ENCODE measurements around the gene OXER1. TPM values are rescaled to one million over a fixed set of nuclear protein-coding genes. Genes with fewer than 3 reads are reported as not detected.
"Not testable (repeated sequence)": the region's sequence is repeated elsewhere in the genome, so short reads cannot be mapped to it uniquely, and the experiment has no call there.

The OXER1 gene
- total RNA-seq, 4 donors from 2014 or later, result 0.78 to 1.3 (median 0.98) TPM; not detected in 1

GRCh38 chr2:42743659-42743990, 20.3 kb downstream of the OXER1 start:
- H3K27me3 ChIP-seq, result no peaks in the 10 kb centered on the region
- H3K27ac ChIP-seq, result peak overlapping the region in 1 of 3 donors; percentile 41
- intact Hi-C loops (cut with DNase I), result no loop called here
- H3K9me3 ChIP-seq, result no peaks in the 10 kb centered on the region
- H3K4me1 ChIP-seq, result peaks cover 0 to 4% of the 10 kb centered on the region in 2 donors
- peak; percentile 25 to 45 for DNase-seq
- 20 to 25% methylated on average over 1 of the region's 1 CpG for WGBS, 2 donors
- no peak overlapping the region for H3K4me3 ChIP-seq (replicated peaks in 1 of 3)
- no peaks in the 10 kb centered on the region for H3K36me3 ChIP-seq
- no peak for TF ChIP-seq POLR2A (IDR thresholded peaks at IDR 0.05)
- TF ChIP-seq CTCF (IDR thresholded peaks at IDR 0.05), result no peak

- 72 to 75% methylated on average over 2 of the region's 2 CpGs for WGBS, 2 donors
- Histone ChIP-seq H3K27ac (peak overlapping the region in 1 of 3 donors; percentile 4), H3K27me3 (no peaks in the 10 kb centered on the region), H3K4me1 (peaks cover 0 to 4% of the 10 kb centered on the region in 2 donors), H3K4me3 (replicated peaks in 1 of 3) (no peak overlapping the region), H3K36me3 (no peaks in the 10 kb centered on the region), H3K9me3 (no peaks in the 10 kb centered on the region)
- DNase-seq, result no peak
- no peak for TF ChIP-seq POLR2A (IDR thresholded peaks at IDR 0.05)
- intact Hi-C loops (cut with DNase I), result no loop called here
Measured at GRCh38 chr2:42742740-42743658, 20.9 kb downstream of the OXER1 start.

GRCh38 chr2:42741140-42741539, 22.8 kb downstream of the OXER1 start:
- no peak overlapping the region for H3K4me3 ChIP-seq (replicated peaks in 1 of 3)
- intact Hi-C loops (cut with DNase I), result no loop called here

GRCh38 chr2:42736598-42737322, 27.2 kb downstream of the OXER1 start:
- TF ChIP-seq CTCF (IDR thresholded peaks at IDR 0.05) (no peak), POLR2A (IDR thresholded peaks at IDR 0.05) (no peak)
- no peak for DNase-seq
- no peaks in the 10 kb centered on the region for H3K27me3 ChIP-seq
- intact Hi-C loops (cut with DNase I), result no loop called here
- no peak overlapping the region for H3K4me3 ChIP-seq (replicated peaks in 1 of 3)
- H3K9me3 ChIP-seq, result no peaks in the 10 kb centered on the region
- H3K36me3 ChIP-seq, result no peaks in the 10 kb centered on the region
- peaks cover 0 to 4% of the 10 kb centered on the region in 2 donors for H3K4me1 ChIP-seq
- H3K27ac ChIP-seq, result no peak overlapping the region

More at GRCh38 chr2:42741140-42741539, 22.8 kb downstream of the OXER1 start:
- Histone ChIP-seq H3K27ac (no peak overlapping the region), H3K36me3 (no peaks in the 10 kb centered on the region), H3K27me3 (no peaks in the 10 kb centered on the region), H3K9me3 (no peaks in the 10 kb centered on the region), H3K4me1 (peaks cover 0 to 4% of the 10 kb centered on the region in 2 donors)
- no peak for TF ChIP-seq CTCF (IDR thresholded peaks at IDR 0.05)
- TF ChIP-seq POLR2A (IDR thresholded peaks at IDR 0.05), result no peak
- DNase-seq, result no peak
- 69 to 76% methylated on average over 3 of the region's 3 CpGs for WGBS, 2 donors

- Histone ChIP-seq H3K4me3 (replicated peaks in 1 of 3) (no peak overlapping the region), H3K4me1 (no peaks in the 10 kb centered on the region), H3K36me3 (no peaks in the 10 kb centered on the region), H3K27me3 (no peaks in the 10 kb centered on the region), H3K27ac (no peak overlapping the region), H3K9me3 (peaks cover 3% of the 10 kb centered on the region)
- 96 to 98% methylated on average over 1 of the region's 1 CpG for WGBS, 2 donors
- intact Hi-C loops (cut with DNase I), result no loop called here
- no peak for TF ChIP-seq CTCF (IDR thresholded peaks at IDR 0.05)
- TF ChIP-seq POLR2A (IDR thresholded peaks at IDR 0.05), result no peak
- DNase-seq, result no peak
Measured at GRCh38 chr2:42733852-42734251, 30.1 kb downstream of the OXER1 start.

GRCh38 chr2:42731316-42731715, 32.6 kb downstream of the OXER1 start:
- H3K27ac ChIP-seq; H3K4me1 ChIP-seq; H3K9me3 ChIP-seq; intact Hi-C loops (cut with DNase I); H3K36me3 ChIP-seq; H3K27me3 ChIP-seq; DNase-seq; H3K4me3 ChIP-seq (replicated peaks in 1 of 3): not testable (repeated sequence)
- WGBS, 2 donors, result 96 to 97% methylated on average over 4 of the region's 4 CpGs

Measured in thyroid gland (tissue), 4 donors.